Mesenchymal stem cell (in vitro differentiated cells and primary cell): Measurements from ENCODE around the gene SGSM2.

ENCODE experiments used
- DNase-seq: peaks from one replicate; pipeline ENCODE4 v3.0.0-alpha.2; 2013
- H2AFZ ChIP-seq: one replicate; pipeline ENCODE4 v1.6.1; 2013; ENCODE audit warnings: low read depth, mild to moderate bottlenecking, control low read depth, inconsistent platforms, low read length, moderate library complexity
- H2AK5ac ChIP-seq: 2 replicates; pipeline ENCODE4 v1.6.1; 2013; ENCODE audit warnings: low read length, moderate library complexity, mild to moderate bottlenecking, inconsistent platforms; ENCODE audit not compliant: severe bottlenecking
- H2BK120ac ChIP-seq: one replicate; pipeline ENCODE4 v1.6.1; 2013; ENCODE audit warnings: low read depth, mild to moderate bottlenecking, inconsistent platforms, low read length, moderate library complexity
- H2BK12ac ChIP-seq, 2 experiments: one replicate each; pipeline ENCODE4 v1.6.1; 2013; ENCODE audit warnings: inconsistent platforms in 2 of 2, low read length in 2 of 2, mild to moderate bottlenecking in 2 of 2, moderate library complexity in 2 of 2, control low read depth in 1 of 2
- H2BK15ac ChIP-seq: one replicate; pipeline ENCODE4 v1.6.1; 2013; ENCODE audit warnings: mild to moderate bottlenecking, low read depth, inconsistent platforms; ENCODE audit not compliant: poor library complexity, severe bottlenecking
- H2BK5ac ChIP-seq: 2 replicates; pipeline ENCODE4 v1.6.1; 2013; ENCODE audit warnings: low read depth, mild to moderate bottlenecking, low read length, control low read depth, inconsistent platforms; ENCODE audit not compliant: poor library complexity, severe bottlenecking
- H3K14ac ChIP-seq, 2 experiments: one replicate each; pipeline ENCODE4 v1.6.1; 2013; ENCODE audit warnings: inconsistent platforms in 2 of 2, low read length in 2 of 2, control low read depth in 1 of 2, mild to moderate bottlenecking in 1 of 2, moderate library complexity in 1 of 2
- H3K18ac ChIP-seq, 2 experiments: one replicate each; pipeline ENCODE4 v1.6.1; 2013; ENCODE audit warnings: inconsistent platforms in 2 of 2, low read length in 2 of 2, control low read depth in 1 of 2, low read depth in 1 of 2, mild to moderate bottlenecking in 1 of 2
- H3K23ac ChIP-seq, 2 experiments: one replicate each; pipeline ENCODE4 v1.6.1; 2013; ENCODE audit warnings: inconsistent platforms in 2 of 2, low read length in 2 of 2, mild to moderate bottlenecking in 2 of 2, moderate library complexity in 2 of 2, control low read depth in 1 of 2
- H3K27ac ChIP-seq: 2 replicates; pipeline ENCODE4 v1.5.1; 2013; ENCODE audit warnings: mild to moderate bottlenecking, moderate library complexity, low read length, control low read depth, inconsistent platforms; ENCODE audit not compliant: poor library complexity, severe bottlenecking
- H3K27me3 ChIP-seq, 2 experiments: 2 replicates each; pipeline versions ENCODE4 v1.6.1 to v1.7.0; 2013; ENCODE audit warnings: low read length in 2 of 2, mild to moderate bottlenecking in 2 of 2, moderate library complexity in 2 of 2, control low read depth in 1 of 2, inconsistent platforms in 1 of 2; ENCODE audit not compliant: control insufficient read depth in 1 of 2, insufficient read depth in 1 of 2
- H3K36me3 ChIP-seq, 2 experiments: 2 replicates each; pipeline versions ENCODE4 v1.6.1 to v1.7.0; 2013; ENCODE audit warnings: low read length in 2 of 2, control low read depth in 1 of 2, inconsistent platforms in 1 of 2, low read depth in 1 of 2, mild to moderate bottlenecking in 1 of 2; ENCODE audit not compliant: insufficient read depth in 2 of 2, control insufficient read depth in 1 of 2
- H3K4ac ChIP-seq, 2 experiments: one replicate each; pipeline ENCODE4 v1.6.1; 2013; ENCODE audit warnings: inconsistent platforms in 2 of 2, low read length in 2 of 2, mild to moderate bottlenecking in 2 of 2, moderate library complexity in 2 of 2, control low read depth in 1 of 2, low read depth in 1 of 2
- H3K4me1 ChIP-seq: 2 replicates; pipeline ENCODE4 v1.6.1; 2013; ENCODE audit warnings: low read depth, low read length, control low read depth; ENCODE audit not compliant: control insufficient read depth, insufficient read depth
- H3K4me2 ChIP-seq: 2 replicates; pipeline ENCODE4 v1.6.1; 2013; ENCODE audit warnings: low read length, mild to moderate bottlenecking, inconsistent platforms; ENCODE audit not compliant: poor library complexity, severe bottlenecking
- H3K4me3 ChIP-seq, 2 experiments: 2 replicates each; pipeline versions ENCODE4 v1.5.1 to v1.7.0; 2013; ENCODE audit warnings: low read length in 2 of 2, mild to moderate bottlenecking in 2 of 2, control low read depth in 1 of 2, low read depth in 1 of 2; ENCODE audit not compliant: insufficient read depth in 1 of 2
- H3K79me1 ChIP-seq: replicated peaks from 2 replicates; pipeline ENCODE4 v1.6.1; 2013; ENCODE audit warnings: mild to moderate bottlenecking, control low read depth, low read length, inconsistent platforms; ENCODE audit not compliant: poor library complexity, severe bottlenecking
- H3K9ac ChIP-seq: 2 replicates; pipeline ENCODE4 v1.7.0; 2013; ENCODE audit warnings: mild to moderate bottlenecking, low read length, moderate library complexity
- H3K9me3 ChIP-seq: 2 replicates; pipeline ENCODE4 v1.7.0; 2013; ENCODE audit warnings: mild to moderate bottlenecking, low read length; ENCODE audit not compliant: control insufficient read depth
- H4K8ac ChIP-seq: one replicate; pipeline ENCODE4 v1.6.1; 2013; ENCODE audit warnings: inconsistent platforms, mild to moderate bottlenecking, low read length, moderate library complexity
- H4K91ac ChIP-seq: one replicate; pipeline ENCODE4 v1.6.1; 2013; ENCODE audit warnings: mild to moderate bottlenecking, low read length, inconsistent platforms
- WGBS: methylation state at CpG from one replicate; pipeline ENCODE4 v1.1.7; 2013; ENCODE audit warnings: mixed read lengths; 5-methylcytosine and 5-hydroxymethylcytosine counted together

The SGSM2 gene

GRCh38 chr17:2377659-2378058, 40.4 kb downstream of the SGSM2 start:
- H3K23ac ChIP-seq: no peak overlapping the region
- no peak overlapping the region for H2BK12ac ChIP-seq
- no peak overlapping the region for H4K8ac ChIP-seq
- H3K4me3 ChIP-seq: no peak overlapping the region
- no peak overlapping the region for H2BK5ac ChIP-seq
- H3K4me2 ChIP-seq: no peak overlapping the region
- no peak overlapping the region for H3K9ac ChIP-seq
- H3K18ac ChIP-seq: no peak overlapping the region
- no peak for DNase-seq
- H3K4ac ChIP-seq: no peak overlapping the region
- H3K9me3 ChIP-seq: no peaks in the 10 kb centered on the region
- no peak overlapping the region for H2AFZ ChIP-seq
- no peak overlapping the region for H2BK15ac ChIP-seq
- H3K4me1 ChIP-seq: peaks cover 14% of the 10 kb centered on the region
- no peak overlapping the region for H3K27ac ChIP-seq
- WGBS: 91% methylated on average over 9 of the region's 10 CpGs
- no peak overlapping the region for H2AK5ac ChIP-seq
- H3K27me3 ChIP-seq: no peaks in the 10 kb centered on the region
- H2BK120ac ChIP-seq: no peak overlapping the region
- H3K79me1 ChIP-seq: no peaks in the 10 kb centered on the region
- no peak overlapping the region for H4K91ac ChIP-seq
- H3K36me3 ChIP-seq: peaks cover 65 to 82% of the 10 kb centered on the region in 2 experiments
- no peak overlapping the region for H3K14ac ChIP-seq

GRCh38 chr17:2378905-2379304, 41.6 kb downstream of the SGSM2 start:
- no peak overlapping the region for H2BK5ac ChIP-seq
- peaks cover 1% of the 10 kb centered on the region for H3K79me1 ChIP-seq
- H2AFZ ChIP-seq: no peak overlapping the region
- H2BK120ac ChIP-seq: no peak overlapping the region
- no peak overlapping the region for H4K91ac ChIP-seq
- no peak overlapping the region for H2BK12ac ChIP-seq
- no peak overlapping the region for H3K14ac ChIP-seq
- H2BK15ac ChIP-seq: no peak overlapping the region
- no peak overlapping the region for H3K23ac ChIP-seq
- H3K36me3 ChIP-seq: peaks cover 61 to 76% of the 10 kb centered on the region in 2 experiments
- H2AK5ac ChIP-seq: no peak overlapping the region
- H3K4me2 ChIP-seq: no peak overlapping the region
- H3K4me1 ChIP-seq: peaks cover 14% of the 10 kb centered on the region
- no peak for DNase-seq
- H4K8ac ChIP-seq: no peak overlapping the region
- no peak overlapping the region for H3K27ac ChIP-seq
- no peak overlapping the region for H3K4me3 ChIP-seq
- H3K9ac ChIP-seq: no peak overlapping the region
- no peaks in the 10 kb centered on the region for H3K27me3 ChIP-seq
- no peak overlapping the region for H3K4ac ChIP-seq
- no peak overlapping the region for H3K18ac ChIP-seq
- 97% methylated on average over 11 of the region's 11 CpGs for WGBS
- H3K9me3 ChIP-seq: no peaks in the 10 kb centered on the region

DNA sequence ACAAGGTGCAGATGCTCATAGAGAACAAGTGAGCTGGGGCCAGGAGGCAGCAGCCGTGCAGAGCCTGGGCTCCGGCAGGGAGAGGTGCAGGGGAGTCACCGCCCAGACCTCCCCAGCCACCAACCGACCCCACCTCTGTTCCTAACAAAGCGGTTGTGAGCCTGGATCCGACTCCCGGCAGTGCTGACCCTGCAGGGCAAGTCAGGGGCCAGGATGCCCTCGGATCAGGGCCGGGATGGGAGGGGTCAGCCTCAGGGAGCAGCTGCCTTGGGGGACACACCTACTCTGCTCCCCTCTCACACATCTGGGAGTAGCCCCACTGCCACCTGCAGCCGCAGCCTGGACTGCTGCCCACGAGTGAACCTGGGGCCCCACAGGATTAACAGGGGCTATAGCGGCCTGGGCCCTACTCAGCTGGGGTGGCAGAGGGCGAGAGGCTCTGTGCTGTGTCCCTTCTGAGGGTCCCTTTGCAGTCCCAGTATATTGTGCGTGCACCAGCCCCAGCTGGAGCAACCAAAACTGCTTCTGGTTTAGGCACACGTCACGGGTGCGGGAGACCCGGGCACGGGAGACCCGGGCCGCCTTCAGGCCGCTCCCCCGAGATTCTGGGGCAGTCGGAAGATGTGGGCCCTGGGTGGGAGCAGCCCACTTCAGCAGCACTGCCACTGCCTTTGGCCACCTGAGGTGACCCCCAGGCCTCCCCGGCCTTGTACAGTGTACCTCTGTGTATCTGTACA, 42.4 kb downstream of the SGSM2 start:
- H2BK5ac ChIP-seq: no peak overlapping the region
- H3K4me1 ChIP-seq: peaks cover 14% of the 10 kb centered on the region
- H3K18ac ChIP-seq: no peak overlapping the region
- H3K36me3 ChIP-seq: peaks cover 64 to 79% of the 10 kb centered on the region in 2 experiments
- peaks cover 1% of the 10 kb centered on the region for H3K79me1 ChIP-seq
- peak overlapping the region; percentile 48 for H3K9ac ChIP-seq
- no peak overlapping the region for H2BK12ac ChIP-seq
- no peak overlapping the region for H3K4me3 ChIP-seq
- no peaks in the 10 kb centered on the region for H3K9me3 ChIP-seq
- H4K91ac ChIP-seq: no peak overlapping the region
- no peak overlapping the region for H3K27ac ChIP-seq
- H3K14ac ChIP-seq: no peak overlapping the region
- H2BK15ac ChIP-seq: no peak overlapping the region
- no peak overlapping the region for H3K4me2 ChIP-seq
- DNase-seq: no peak
- no peak overlapping the region for H2AFZ ChIP-seq
- H4K8ac ChIP-seq: no peak overlapping the region
- H3K23ac ChIP-seq: no peak overlapping the region
- 93% methylated on average over 25 of the region's 25 CpGs for WGBS
- no peak overlapping the region for H2BK120ac ChIP-seq
- H3K4ac ChIP-seq: no peak overlapping the region
- no peaks in the 10 kb centered on the region for H3K27me3 ChIP-seq
- H2AK5ac ChIP-seq: no peak overlapping the region

DNA sequence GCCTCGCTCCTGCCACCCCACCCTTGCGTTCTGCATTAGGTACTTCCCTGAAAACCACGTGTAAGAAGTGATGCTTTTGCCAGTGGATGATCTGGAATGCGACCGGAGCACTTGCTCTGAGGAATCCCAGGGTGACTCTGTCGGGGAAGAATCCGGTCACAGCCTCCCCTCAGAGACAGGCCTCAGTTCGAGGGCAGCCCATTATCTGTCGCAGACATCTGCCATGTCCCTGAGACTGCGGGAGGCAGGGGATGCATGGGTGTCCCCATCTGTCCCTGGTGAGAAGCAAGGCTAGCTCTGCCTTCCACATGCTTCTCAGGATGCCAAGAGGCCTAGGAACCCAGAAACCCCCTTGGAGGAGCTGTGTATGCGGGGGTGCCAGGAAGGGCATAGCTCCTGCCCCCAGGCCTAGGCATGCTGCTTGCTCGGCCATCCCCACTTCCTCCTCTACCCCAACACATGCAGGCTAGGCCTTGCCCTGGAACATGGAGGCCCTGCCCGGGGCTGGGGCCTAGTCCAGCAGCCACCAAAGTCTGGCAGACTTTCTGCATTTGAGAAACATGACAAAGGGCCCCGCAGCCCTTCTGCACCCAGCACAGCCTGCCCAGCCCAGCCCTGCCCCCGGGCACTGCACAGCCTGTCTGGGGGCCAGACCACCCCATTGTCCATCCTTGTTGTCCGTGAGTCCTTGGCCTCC, 43.1 kb downstream of the SGSM2 start:
- Histone ChIP-seq H3K4ac (no peak overlapping the region), H3K27me3 (no peaks in the 10 kb centered on the region), H3K79me1 (peaks cover 1% of the 10 kb centered on the region), H2BK15ac (no peak overlapping the region), H3K36me3 (peaks cover 64 to 77% of the 10 kb centered on the region in 2 experiments), H3K4me3 (no peak overlapping the region), H2BK5ac (no peak overlapping the region), H3K18ac (no peak overlapping the region), H2AK5ac (no peak overlapping the region), H3K23ac (no peak overlapping the region), H3K9me3 (no peaks in the 10 kb centered on the region), H4K8ac (no peak overlapping the region), H3K4me2 (no peak overlapping the region), H3K14ac (no peak overlapping the region), H2AFZ (no peak overlapping the region), H4K91ac (no peak overlapping the region), H2BK120ac (no peak overlapping the region), H3K4me1 (peaks cover 12% of the 10 kb centered on the region), H2BK12ac (no peak overlapping the region), H3K9ac (peak overlapping the region; percentile 48), H3K27ac (no peak overlapping the region)
- WGBS: 90% methylated on average over 16 of the region's 16 CpGs
- no peak for DNase-seq
